Heart left ventricle (tissue), 16 donors: ENCODE data around the gene BOK. TPM values are rescaled to one million over a fixed set of nuclear protein-coding genes. Genes with fewer than 3 reads are reported as not detected.

Experiments used
- ATAC-seq, 4 donors: fragments of 200-7000 bp; cut with Tn5 transposase; one replicate each; pipeline ENCODE4 v1.9.1; 2020 to 2022; ENCODE audit warnings: moderate library complexity in 4 of 4, mild to moderate bottlenecking in 3 of 4, moderate number of reproducible peaks in 1 of 4
- DNase-seq, 5 donors: peaks; one replicate each; pipeline ENCODE4 v3.0.0-alpha.2; 2020
- H3K27ac ChIP-seq, 12 donors: fragments of 200-600 bp; sonication (generic) in 4 of 12; one replicate each; pipeline versions ENCODE4 v1.5.0 to v1.8.0; 2016 to 2022; ENCODE audit warnings: mild to moderate bottlenecking in 2 of 12
- H3K27me3 ChIP-seq, 9 donors: fragments of 200-600 bp; sonication (generic) in 2 of 9; one replicate each; pipeline versions ENCODE4 v1.5.1 to v1.8.0; 2016 to 2022; ENCODE audit warnings: mild to moderate bottlenecking in 3 of 9
- H3K36me3 ChIP-seq, 9 donors: fragments of 200-600 bp; sonication (generic) in 2 of 9; one replicate each; pipeline versions ENCODE4 v1.5.0 to v1.8.0; 2018 to 2022; ENCODE audit warnings: mild to moderate bottlenecking in 2 of 9
- H3K4me1 ChIP-seq, 12 donors: fragments of 200-600 bp; sonication (generic) in 4 of 12; one replicate each; pipeline versions ENCODE4 v1.5.0 to v1.8.0; 2016 to 2022; ENCODE audit warnings: mild to moderate bottlenecking in 3 of 12
- H3K4me3 ChIP-seq, 12 donors: fragments of 200-600 bp; sonication (generic) in 4 of 12; one replicate each; pipeline versions ENCODE4 v1.5.0 to v1.8.0; 2017 to 2022; ENCODE audit warnings: mild to moderate bottlenecking in 9 of 12, moderate library complexity in 4 of 12
- H3K9me3 ChIP-seq, 12 donors: fragments of 200-600 bp; sonication (generic) in 4 of 12; one replicate each; pipeline versions ENCODE4 v1.5.0 to v1.8.0; 2016 to 2022; ENCODE audit warnings: mild to moderate bottlenecking in 1 of 12
- CTCF ChIP-seq, 12 donors: fragments of 200-600 bp; sonication (generic) in 4 of 12; IDR thresholded peaks; one replicate each; pipeline versions ENCODE4 v1.5.0 to v1.8.0; 2018 to 2022; ENCODE audit warnings: antibody characterized with exemption in 12 of 12, mild to moderate bottlenecking in 5 of 12
- POLR2A ChIP-seq, 2 donors: fragments of 450-650 bp; IDR thresholded peaks; one replicate each; pipeline ENCODE4 v1.6.1; 2017; ENCODE audit warnings: antibody characterized with exemption in 2 of 2, mild to moderate bottlenecking in 2 of 2, moderate library complexity in 2 of 2
- WGBS, 4 donors: extraction: QIAGEN DNeasy Blood & Tissue Kit in 2 of 4; methylation state at CpG; one replicate each; pipeline versions ENCODE4 v1.1.5 to v1.1.7; 2013 to 2018; 5-methylcytosine and 5-hydroxymethylcytosine counted together
- intact Hi-C, 10 donors: fragments of 100-400 bp; cut with DNase I; formaldehyde crosslinking; loops; one replicate each; pipeline versions ENCODE4 v1.11.1 to v1.14.2; 2022
- polyA plus RNA-seq, 2 donors: library from polyadenylated mRNA; stranded (reverse); fragments of 200-250 nt; gene quantifications; one replicate each; pipeline ENCODE4 v1.2.3, GENCODE V29; 2013
- total RNA-seq, 9 donors: library from RNA; depleted of rRNA in 2 of 9; stranded (reverse); fragments of >200 nt in 2 of 9; fragmentation: NEBNext Ultra II Directional in 3 of 9; extraction: Animal tissue kit (Norgen Biotek cat#: 25700) in 3 of 9; gene quantifications; one replicate each; pipeline versions ENCODE4 v1.1.0 to v1.2.4, GENCODE V29; 2016 to 2023
- donor health status: ischemic (EF 13 %, LVEDD 7.1; RV severe dilation, severe dysfunction).
- donor health status: healthy with polysubstance abuse.
- donor health status: DM: no; HTN: yes; CAD: no.
- donor health status: DM: no; HTN: no; CAD: no.
- donor health status: ischemic (EF 25% LVEDD 6.9; RV normal size, moderate dysfunction).
- donor health status: ischemic (EF 25% LVEDD 5.7; RV mildly dilated, moderate dysfunction).
- donor health status: healthy.
- donor health status: DM: yes; HTN: yes; CAD: no.
- donor health status: ischemic (EF 35%, LVEDD 5.7; RV mildly dilated, moderate dysfunction).
- donor health status: nonischemic (EF 11% LVEDD 7.7; RV severe dilation, severe dysfunction).
- donor health status: DM: yes; HTN: yes; CAD: no.
- donor health status: PGD.
- donor health status: ischemic (EF 29% LVEDD 5.4; RV normal size, mild dysfunction).
- donor health status: nonischemic (EF 23%, LVEDD 6.1; RV moderate dilation, normal function).

The BOK gene
- total and polyA plus RNA-seq, 11 donors = 1.4 to 22.3 (median 8.4) TPM

DNA sequence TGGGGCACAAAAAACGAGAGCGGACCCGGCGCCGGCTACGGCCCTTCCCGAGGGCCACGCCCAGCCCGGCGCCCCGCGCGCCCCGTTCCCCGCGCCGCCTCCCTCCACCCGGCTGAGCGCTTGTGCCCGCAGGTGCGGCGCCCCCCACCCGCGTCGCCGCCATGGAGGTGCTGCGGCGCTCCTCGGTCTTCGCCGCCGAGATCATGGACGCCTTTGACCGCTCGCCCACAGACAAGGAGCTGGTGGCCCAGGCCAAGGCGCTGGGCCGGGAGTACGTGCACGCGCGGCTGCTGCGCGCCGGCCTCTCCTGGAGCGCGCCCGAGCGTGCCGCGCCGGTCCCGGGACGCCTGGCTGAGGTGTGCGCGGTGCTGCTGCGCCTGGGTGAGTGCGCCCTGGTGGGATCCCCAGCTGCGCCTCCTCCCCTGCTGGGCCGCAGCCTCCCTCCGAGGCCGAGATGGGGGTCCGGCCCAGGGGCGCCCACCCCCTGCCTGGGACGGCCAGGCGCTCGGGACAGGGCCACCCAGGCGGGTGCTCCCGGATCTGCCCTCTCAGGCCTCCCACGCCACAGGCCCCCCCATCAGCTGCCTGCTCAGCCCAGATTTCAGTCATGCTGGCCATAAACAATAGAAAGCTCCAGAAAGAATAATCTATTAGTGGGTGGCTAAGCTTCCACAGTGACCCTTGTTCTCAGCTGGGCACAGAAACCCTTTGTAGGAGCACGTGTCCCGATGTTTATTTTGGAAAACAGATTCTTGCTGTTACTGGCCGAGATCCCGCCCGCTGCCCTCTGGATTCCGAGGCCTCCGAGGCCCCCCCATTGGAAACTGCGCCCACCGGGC, 997 bp downstream of the BOK start:
- H3K36me3 ChIP-seq = peaks cover 0 to 9% (median 0%) of the 10 kb centered on the region in 9 donors
- peaks cover 0 to 59% (median 24%) of the 10 kb centered on the region in 12 donors for H3K4me1 ChIP-seq
- TF ChIP-seq POLR2A (IDR thresholded peaks at IDR 0.05) = no peak
- no peak for TF ChIP-seq CTCF (IDR thresholded peaks at IDR 0.05)
- intact Hi-C loops = loop anchor here in 3 of 10 donors (5.0 kb wide), 1 partner anchor 52 kb away; the partner anchor contains the start of gene STK25 (in 3 of the 3)
- DNase-seq (peak in 2 of 5 donors; percentile 26 to 58), ATAC-seq (peak in 3 of 4 donors; percentile 39 to 41 (median 40))
- peak overlapping the region; percentile 50 to 90 (median 66) for H3K4me3 ChIP-seq
- H3K27ac ChIP-seq = peak overlapping the region; percentile 20 to 86 (median 72)
- H3K27me3 ChIP-seq = peaks cover 0 to 27% (median 2%) of the 10 kb centered on the region in 9 donors
- WGBS, 4 donors = 9 to 12% (median 11%) methylated on average over 28 to 78 of the region's 78 CpGs
- peaks cover 0 to 22% (median 11%) of the 10 kb centered on the region in 12 donors for H3K9me3 ChIP-seq

DNA sequence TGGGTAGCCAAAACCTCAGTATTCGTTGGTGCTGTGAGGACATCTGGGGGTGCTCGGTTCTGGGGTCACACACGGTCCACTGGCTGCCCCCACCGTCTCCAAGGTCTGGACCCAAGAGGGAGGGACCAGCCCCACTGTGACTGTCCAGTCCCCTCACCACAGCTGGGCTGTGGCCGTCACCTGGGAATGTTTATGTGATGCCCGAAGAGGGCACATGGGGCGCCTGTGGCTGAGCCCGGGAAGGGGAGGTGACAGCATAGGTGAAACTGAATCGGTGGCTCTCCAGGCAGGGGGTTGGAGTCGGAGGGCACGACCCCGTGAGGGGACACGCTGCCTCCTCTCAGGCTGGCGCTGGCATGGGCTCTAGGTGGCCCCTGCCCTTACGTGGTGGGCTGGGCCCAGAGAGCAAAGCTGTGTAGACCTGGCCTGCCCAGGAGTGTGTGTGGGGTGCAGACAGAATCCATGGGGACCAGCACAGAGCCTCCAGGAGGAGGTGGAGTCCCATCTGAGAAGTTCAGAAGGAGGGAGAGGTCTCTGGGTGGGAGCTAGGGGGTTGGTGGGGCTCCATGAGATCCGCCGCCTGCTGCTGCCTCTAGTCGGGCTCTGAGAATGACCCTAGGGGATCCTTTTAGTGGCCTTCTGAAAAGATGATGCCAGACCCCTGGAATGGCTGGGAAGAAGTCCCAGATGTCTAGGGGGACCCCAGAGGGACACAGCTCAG, 1.8 kb downstream of the BOK start:
- ATAC-seq = no peak

DNA sequence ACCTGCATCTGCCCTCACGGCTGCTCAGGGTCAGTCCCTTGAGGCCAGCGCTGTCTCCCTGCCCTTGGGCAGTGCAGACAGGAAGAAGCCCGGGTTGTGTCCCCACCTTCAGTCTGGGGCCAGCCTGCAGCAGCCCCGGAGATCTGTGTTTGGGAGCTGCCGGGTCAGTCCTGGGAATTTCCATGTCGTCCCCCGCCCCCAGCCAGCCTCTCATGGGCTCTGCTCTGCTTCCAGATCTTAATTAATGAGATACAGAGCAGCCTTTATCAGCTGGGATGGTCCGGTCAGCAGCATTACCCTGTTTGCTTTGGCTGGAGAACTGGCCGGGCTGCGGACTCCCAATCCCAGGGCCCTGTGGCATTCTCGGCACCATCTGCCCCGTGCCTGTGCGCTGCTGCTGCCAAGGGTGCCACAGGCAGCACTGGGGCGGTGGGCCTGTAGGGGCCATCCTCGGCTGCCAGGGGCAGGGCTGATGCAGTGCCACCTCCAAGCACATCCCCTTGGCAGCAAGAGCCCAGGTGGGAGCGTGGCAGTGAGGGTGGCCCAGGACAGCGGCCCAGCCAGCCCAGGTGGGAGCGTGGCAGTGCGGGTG, 2.4 kb downstream of the BOK start:
- ATAC-seq (peak in 1 of 4 donors; percentile 16), DNase-seq (peak in 1 of 5 donors; percentile 60)
- peaks cover 0 to 61% (median 24%) of the 10 kb centered on the region in 12 donors for H3K4me1 ChIP-seq
- H3K27me3 ChIP-seq = peaks cover 0 to 27% (median 2%) of the 10 kb centered on the region in 9 donors
- intact Hi-C loops = loop anchor here in 1 of 10 donors (5.0 kb wide), 1 partner anchor 54 kb away; the partner anchor contains the start of gene STK25
- 58 to 74% (median 69%) methylated on average over 7 to 19 of the region's 19 CpGs; no CpG with 5 or more reads in 1 of the 4 donors for WGBS, 4 donors
- H3K4me3 ChIP-seq = peak overlapping the region in 3 of 12 donors; percentile 72 to 75 (median 73)
- peak overlapping the region in 2 of 12 donors; percentile 81 to 86 for H3K27ac ChIP-seq
- no peak for TF ChIP-seq CTCF (IDR thresholded peaks at IDR 0.05)
- TF ChIP-seq POLR2A (IDR thresholded peaks at IDR 0.05) = no peak
- H3K36me3 ChIP-seq = peaks cover 0 to 9% (median 0%) of the 10 kb centered on the region in 9 donors
- H3K9me3 ChIP-seq = peaks cover 0 to 16% (median 11%) of the 10 kb centered on the region in 12 donors

More for the DNA sequence above, 1.8 kb downstream of the BOK start:
- intact Hi-C loops = loop anchor here in 1 of 10 donors (5.0 kb wide), 1 partner anchor 53 kb away; the partner anchor contains the start of gene STK25
- H3K27me3 ChIP-seq = peaks cover 0 to 27% (median 2%) of the 10 kb centered on the region in 9 donors
- H3K27ac ChIP-seq = peak overlapping the region in 2 of 12 donors; percentile 81 to 86
- H3K4me3 ChIP-seq = peak overlapping the region in 9 of 12 donors; percentile 50 to 90 (median 72)
- peaks cover 0 to 61% (median 24%) of the 10 kb centered on the region in 12 donors for H3K4me1 ChIP-seq
- DNase-seq = peak in 1 of 5 donors; percentile 49
- H3K9me3 ChIP-seq = peaks cover 0 to 22% (median 11%) of the 10 kb centered on the region in 12 donors
- no peak for TF ChIP-seq CTCF (IDR thresholded peaks at IDR 0.05)
- TF ChIP-seq POLR2A (IDR thresholded peaks at IDR 0.05) = no peak
- peaks cover 0 to 9% (median 0%) of the 10 kb centered on the region in 9 donors for H3K36me3 ChIP-seq
- 71 to 81% (median 78%) methylated on average over 11 to 18 of the region's 18 CpGs for WGBS, 4 donors
